Non-pigmented ciliary epithelial cell (primary cell): ENCODE results near the gene TRIM37.

Source experiments
- DNase-seq: peaks from one replicate; pipeline ENCODE4 v3.0.0-alpha.2; 2010; ENCODE audit warnings: low read depth

TRIM37 gene

GRCh38 chr17:59037960-59038359 lies 68.7 kb downstream of the TRIM37 start:
- no peak for DNase-seq

- DNase-seq = no peak
These were observed 75.9 kb downstream of the TRIM37 start for GRCh38 chr17:59030811-59031210.

- DNase-seq = no peak
These were observed 78.4 kb downstream of the TRIM37 start for GRCh38 chr17:59028328-59028727.

DNA sequence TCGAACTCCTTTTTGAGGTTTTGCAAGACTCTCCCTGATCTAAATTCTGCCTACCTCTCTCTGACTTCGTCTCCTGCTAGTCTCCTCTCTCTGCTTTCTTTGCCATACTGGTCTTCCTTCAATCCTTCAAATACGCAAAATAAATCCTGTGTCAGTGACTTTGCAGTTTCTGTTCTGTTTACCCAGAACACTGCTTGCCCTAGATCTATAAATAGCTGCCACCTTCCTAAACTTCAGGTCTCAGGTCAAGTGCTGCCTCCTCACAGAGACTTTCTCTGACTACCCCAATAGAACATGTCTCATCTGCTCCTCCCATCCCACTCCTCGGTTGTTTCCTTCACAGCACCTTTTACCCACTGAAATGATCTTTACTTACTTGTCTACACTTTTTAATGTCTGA lies 78.9 kb downstream of the TRIM37 start:
- DNase-seq = no peak

DNA sequence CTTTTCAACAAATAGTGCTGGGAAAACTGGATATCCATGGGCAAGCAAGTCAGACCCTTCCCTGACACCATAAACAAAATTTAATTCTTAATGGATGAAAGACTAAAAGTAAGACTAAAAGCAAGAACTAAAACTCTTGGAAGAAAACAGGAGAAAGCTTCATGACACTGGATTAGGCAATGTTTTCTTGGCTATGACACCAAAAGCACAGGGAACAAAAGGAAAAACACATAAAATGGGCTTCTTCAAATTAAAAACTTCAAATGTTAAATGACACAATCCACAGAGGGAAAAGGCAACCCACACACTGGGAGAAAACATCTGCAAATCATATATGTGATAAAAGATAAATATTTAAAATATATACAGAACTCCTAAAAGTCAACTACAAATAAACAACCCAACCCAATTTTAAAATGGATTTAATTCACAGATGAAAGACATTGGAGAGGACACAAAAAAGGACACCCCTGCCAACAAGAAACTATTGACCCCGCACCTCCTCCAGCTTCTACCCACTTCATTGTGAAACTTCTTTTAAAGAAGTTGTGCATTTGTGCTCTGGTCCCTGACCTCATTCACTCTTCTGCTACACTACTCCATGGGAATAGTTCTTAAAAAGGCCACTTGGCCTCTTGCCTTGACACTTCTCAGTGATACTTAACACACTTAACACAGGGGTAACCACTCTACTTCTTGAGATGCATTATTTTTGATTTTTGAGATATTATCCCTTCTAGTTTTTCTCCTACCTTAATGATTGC lies 80.3 kb downstream of the TRIM37 start:
- no peak for DNase-seq

- DNase-seq = no peak
These were observed 81.8 kb downstream of the TRIM37 start for GRCh38 chr17:59024916-59025315.

GRCh38 chr17:59018019-59018418 lies 88.7 kb downstream of the TRIM37 start:
- no peak for DNase-seq

DNA sequence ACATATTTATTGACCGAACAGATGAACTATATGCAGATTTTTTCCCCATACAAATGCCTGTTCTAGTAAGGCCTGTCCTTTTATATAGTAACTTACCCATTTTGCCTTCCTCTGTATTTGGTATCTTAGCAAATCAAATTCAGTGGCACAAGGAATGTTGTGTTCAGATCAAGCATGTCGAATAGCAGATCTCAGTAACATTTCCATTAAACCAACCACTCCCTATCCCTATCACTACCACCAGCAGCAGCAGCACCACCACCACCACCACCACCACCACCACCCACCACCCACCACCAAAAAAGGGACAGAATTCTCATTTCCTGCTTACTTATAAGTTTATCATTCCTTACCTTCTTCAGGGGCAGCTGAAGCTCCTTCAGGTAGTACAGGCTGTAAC lies 94.7 kb downstream of the TRIM37 start:
- DNase-seq = no peak

DNA sequence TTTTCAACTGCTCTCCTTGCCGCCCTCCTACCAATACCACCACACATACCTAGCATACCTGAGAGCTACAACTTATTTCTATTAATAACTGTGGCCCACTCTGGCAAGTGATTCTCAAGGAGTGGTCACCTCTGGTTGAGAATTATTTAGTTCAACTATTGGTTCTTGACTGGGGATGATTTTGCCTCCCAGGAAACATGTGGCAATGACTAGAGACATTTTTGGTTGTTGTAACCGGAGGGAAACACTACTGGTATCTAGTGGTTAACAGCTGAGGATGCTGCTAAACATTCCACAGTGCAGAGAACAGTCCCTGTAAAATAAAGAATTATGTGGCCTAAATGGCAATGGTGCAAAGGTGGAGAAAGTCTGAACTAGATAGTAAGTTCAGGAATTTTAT lies 96.7 kb downstream of the TRIM37 start:
- DNase-seq = no peak

DNA sequence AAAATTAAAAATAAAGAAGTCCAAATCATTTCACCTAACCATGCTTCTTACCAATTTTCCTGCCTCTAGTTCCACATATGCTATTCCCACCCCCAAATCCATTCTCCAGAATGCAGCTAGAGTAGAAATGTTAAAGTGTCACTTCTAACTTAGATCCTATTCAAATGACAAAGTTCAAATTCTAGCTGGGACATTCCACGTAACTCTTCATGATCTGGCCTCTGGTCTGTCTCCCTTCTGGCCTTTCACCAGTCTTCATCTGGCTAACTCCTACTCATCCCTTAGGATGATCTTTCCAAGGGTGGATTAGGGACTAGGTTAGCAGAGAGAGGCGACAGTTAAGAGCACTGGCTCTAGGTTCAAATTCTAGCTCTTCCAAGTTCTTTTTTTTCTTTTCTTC lies 97.9 kb downstream of the TRIM37 start:
- no peak for DNase-seq

GRCh38 chr17:59007995-59008394 lies 98.7 kb downstream of the TRIM37 start:
- DNase-seq = no peak

GRCh38 chr17:59004338-59005111 lies 102.2 kb downstream of the TRIM37 start:
- DNase-seq = no peak

- DNase-seq = no peak
These were observed 102.8 kb downstream of the TRIM37 start for GRCh38 chr17:59003860-59004259.

- no peak for DNase-seq
These were observed 103.8 kb downstream of the TRIM37 start for GRCh38 chr17:59002848-59003247.

DNA sequence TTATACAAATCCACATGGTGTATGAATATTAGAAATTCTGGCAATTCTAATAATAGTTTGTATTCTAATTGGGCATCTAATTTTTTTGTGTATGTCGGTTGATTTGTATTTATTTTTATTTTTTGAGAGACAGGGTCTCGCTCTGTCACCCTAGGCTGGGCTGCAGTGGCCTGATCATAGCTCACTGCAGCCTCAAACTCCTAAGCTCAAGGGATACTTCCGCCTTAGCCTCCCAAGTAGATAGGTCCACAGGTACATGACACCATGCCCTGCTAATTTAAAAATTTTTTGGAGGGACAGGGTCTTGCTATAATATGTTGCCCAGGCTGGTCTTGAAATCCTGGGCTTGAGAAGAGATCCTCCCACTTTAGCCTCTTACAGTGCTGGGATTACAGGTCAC lies 104.6 kb downstream of the TRIM37 start:
- DNase-seq = no peak

DNA sequence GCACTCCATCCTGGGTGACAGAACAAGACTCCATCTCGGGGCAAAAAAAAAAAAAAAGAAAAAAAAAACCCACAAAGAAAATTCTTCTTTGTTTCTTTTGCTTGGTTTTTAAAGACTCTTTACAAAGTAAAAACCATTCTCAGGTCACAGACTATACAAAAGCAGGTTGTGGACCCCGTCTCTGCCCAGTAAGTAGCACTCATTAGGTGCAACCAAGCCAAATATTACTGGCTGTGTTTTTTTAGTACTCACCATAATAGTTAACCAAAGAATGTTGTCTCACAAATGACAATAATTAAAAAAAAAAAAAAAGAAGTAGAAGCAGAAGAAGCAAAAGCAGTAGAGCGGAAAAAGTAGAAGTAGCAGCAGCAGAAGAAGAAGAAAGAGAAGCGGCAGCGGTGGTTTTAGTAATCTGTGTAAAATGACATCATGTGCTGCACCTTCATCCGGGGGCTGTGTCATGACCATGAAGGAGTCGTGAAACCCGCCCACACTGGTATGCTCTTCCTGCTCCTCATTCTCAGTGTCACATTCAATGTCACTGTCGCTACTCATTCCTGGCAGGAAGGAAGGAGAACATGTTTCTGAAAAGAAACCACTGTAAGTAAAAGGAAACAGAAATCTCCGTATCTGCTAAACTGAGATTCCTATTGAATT lies 105.4 kb downstream of the TRIM37 start:
- peak; percentile 48 for DNase-seq

- DNase-seq = no peak
These were observed 106.7 kb downstream of the TRIM37 start for GRCh38 chr17:59000022-59000421.

GRCh38 chr17:58999500-58999899 lies 107.2 kb downstream of the TRIM37 start:
- no peak for DNase-seq

GRCh38 chr17:58998871-58999270 lies 107.8 kb downstream of the TRIM37 start:
- no peak for DNase-seq

GRCh38 chr17:58997756-58998553 lies 108.7 kb downstream of the TRIM37 start:
- no peak for DNase-seq

DNA sequence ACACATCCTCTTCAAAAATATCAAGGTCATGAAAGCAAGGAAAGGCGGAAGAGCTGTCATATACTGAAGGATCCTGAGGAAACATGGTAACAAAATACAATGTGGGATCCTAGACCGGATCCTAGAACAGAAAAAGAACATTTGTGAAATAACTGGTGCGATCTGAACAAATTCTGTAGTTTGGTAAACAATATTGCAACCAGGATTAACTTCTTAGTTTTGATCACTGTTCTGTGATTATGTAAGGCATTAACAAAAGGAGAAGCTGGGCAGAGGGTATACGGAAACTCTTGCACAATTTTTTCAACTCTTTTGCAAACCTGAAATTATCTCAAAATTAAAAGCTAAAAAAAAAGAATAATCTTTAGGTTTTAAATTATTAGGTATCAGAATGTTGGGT lies 109.7 kb downstream of the TRIM37 start:
- DNase-seq = no peak

- DNase-seq = no peak
These were observed 111.3 kb downstream of the TRIM37 start for GRCh38 chr17:58995247-58995940.
